ENCODE measurements around the gene FSCN2. TPM values are rescaled to one million over a fixed set of nuclear protein-coding genes. Genes with fewer than 3 reads are reported as not detected.
A peak's percentile ranks its signal among the peaks of the same experiment; 100 is the strongest.

The FSCN2 gene
- total and polyA plus RNA-seq, 7 donors = 0.08 to 0.71 (median 0.11) TPM; not detected in 1

DNA sequence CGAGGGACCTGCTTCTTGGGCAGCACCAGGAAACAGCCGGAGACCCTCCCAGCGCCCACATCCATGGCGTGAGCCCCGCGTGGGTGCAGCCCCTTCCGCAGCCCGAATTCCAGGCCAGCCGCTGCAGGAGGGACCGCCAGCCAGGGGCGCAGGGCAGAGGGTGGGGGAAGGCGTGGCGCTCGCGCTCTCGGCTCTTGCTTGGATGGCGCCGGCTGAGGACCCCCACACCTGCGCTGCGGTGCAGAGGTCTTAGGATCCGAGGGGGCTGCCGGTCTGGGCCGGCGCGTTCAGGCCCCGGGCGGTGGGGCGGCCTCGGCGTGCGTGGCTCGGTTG, 44.3 kb upstream of the FSCN2 start:
- intact Hi-C loops (cut with DNase I) = loop anchor here (1.0 to 5.0 kb wide), 6 partner anchors 82 to 229 kb away; no protein-coding TSS in a partner anchor
- H3K27ac ChIP-seq = peak overlapping the region; percentile 81
- WGBS, 3 donors = 7 to 29% (median 13%) methylated on average over 17 to 32 of the region's 32 CpGs
- H3K9me3 ChIP-seq = no peaks in the 10 kb centered on the region
- H3K4me1 ChIP-seq = peaks cover 31% of the 10 kb centered on the region
- DNase-seq = no peak
- H3K4me3 ChIP-seq = peak overlapping the region; percentile 64
- H3K36me3 ChIP-seq (ENCODE audit: insufficient read depth in 1 of 2, low read depth in 1 of 2) = no peaks in the 10 kb centered on the region
- TF ChIP-seq, protein P1, sequence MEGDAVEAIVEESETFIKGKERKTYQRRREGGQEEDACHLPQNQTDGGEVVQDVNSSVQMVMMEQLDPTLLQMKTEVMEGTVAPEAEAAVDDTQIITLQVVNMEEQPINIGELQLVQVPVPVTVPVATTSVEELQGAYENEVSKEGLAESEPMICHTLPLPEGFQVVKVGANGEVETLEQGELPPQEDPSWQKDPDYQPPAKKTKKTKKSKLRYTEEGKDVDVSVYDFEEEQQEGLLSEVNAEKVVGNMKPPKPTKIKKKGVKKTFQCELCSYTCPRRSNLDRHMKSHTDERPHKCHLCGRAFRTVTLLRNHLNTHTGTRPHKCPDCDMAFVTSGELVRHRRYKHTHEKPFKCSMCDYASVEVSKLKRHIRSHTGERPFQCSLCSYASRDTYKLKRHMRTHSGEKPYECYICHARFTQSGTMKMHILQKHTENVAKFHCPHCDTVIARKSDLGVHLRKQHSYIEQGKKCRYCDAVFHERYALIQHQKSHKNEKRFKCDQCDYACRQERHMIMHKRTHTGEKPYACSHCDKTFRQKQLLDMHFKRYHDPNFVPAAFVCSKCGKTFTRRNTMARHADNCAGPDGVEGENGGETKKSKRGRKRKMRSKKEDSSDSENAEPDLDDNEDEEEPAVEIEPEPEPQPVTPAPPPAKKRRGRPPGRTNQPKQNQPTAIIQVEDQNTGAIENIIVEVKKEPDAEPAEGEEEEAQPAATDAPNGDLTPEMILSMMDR (IDR thresholded peaks at IDR 0.05) = no peak
- peak in 3 of 4 donors; percentile 2 to 5 (median 2) for ATAC-seq
- H3K27me3 ChIP-seq (ENCODE audit: insufficient read depth in 3 of 3, low read length in 2 of 3) = no peaks in the 10 kb centered on the region

DNA sequence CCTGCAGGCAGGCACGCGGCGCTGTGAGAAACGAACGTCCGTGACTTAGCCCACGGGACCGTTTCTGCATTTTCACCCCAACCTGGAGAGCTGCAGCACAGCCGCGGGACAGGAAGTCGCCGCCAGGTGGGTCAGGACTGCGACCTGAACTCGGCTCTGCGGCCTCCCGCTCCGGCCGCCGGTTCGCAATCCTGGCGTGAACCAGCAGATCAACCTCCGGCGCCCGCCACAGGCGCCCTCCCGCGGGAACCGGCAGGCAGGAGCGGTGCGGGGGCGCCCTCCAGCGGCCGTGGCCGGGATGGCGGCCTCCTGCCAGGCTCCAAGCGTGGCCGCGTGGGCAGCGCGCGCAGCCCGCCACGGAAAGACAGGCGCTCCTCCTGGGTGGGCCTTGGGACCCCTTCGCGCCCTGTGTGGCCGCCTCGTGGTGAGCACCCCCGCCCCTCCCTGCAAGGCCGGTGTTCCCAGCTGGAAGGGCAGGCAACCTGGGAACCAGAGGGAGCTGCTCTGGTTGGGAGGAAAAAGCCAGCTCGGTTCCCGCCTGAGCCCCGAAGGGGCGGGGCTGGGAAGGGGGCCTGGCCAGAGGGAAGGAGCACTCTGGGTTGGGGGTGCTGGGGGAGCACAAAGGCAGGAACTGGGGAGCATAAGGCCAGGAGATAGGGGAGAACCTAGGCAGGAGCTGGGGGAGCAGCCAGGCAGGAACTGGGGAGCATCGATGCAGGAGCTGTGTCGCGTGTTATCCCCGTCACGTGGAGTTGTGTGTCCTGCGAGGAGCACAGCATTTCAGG, 43.8 kb upstream of the FSCN2 start:
- intact Hi-C loops (cut with DNase I) = loop anchor here (1.0 to 5.0 kb wide), 6 partner anchors 82 to 229 kb away; no protein-coding TSS in a partner anchor
- peak overlapping the region; percentile 81 for H3K27ac ChIP-seq
- H3K4me3 ChIP-seq = peak overlapping the region; percentile 64

DNA sequence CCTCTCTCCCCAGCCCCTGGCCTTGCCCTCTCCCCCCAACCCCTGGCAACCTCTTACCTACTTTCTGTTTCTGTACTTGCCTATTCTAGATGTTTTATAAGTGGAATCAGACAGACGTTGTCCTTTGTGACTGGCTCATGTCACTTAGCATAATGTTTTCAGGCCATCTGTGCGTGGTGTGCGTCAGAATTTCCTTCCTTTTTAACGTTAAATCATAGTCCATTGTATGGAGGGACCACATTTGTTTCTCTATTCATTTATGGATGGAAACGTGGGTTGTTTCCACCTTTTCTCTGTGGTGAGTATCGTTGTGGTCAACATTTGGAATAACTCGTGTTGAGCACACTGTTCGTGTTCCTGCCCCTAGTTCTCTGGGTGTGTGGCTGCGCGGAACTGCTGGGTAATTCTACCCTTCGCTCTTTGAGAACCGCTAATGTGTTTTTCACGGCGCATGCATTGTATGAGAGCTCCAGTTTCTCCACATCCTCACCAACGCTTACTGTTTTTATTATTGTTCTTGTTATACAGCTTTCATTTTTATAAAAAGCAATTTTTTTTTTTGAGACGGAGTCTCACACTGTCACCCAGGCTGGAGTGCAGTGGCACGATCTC, 41.9 kb upstream of the FSCN2 start:
- Histone ChIP-seq H3K9me3 (no peaks in the 10 kb centered on the region), H3K4me3 (no peak overlapping the region), H3K4me1 (peaks cover 23% of the 10 kb centered on the region), H3K27me3 (ENCODE audit: insufficient read depth in 3 of 3, low read length in 2 of 3) (no peaks in the 10 kb centered on the region), H3K36me3 (ENCODE audit: insufficient read depth in 1 of 2, low read depth in 1 of 2) (no peaks in the 10 kb centered on the region), H3K27ac (peak overlapping the region; percentile 23)
- WGBS, 3 donors = 67 to 69% (median 68%) methylated on average over 17 of the region's 17 CpGs
- no peak for DNase-seq
- intact Hi-C loops (cut with DNase I) = no loop called here
- TF ChIP-seq, protein P1 (IDR thresholded peaks at IDR 0.05) = no peak
- ATAC-seq = no peak

More for the DNA sequence above, 43.8 kb upstream of the FSCN2 start:
- 5 to 7% (median 6%) methylated on average over 55 to 60 of the region's 60 CpGs for WGBS, 3 donors
- no peaks in the 10 kb centered on the region for H3K9me3 ChIP-seq
- H3K27me3 ChIP-seq (ENCODE audit: insufficient read depth in 3 of 3, low read length in 2 of 3) = no peaks in the 10 kb centered on the region
- peaks cover 31% of the 10 kb centered on the region for H3K4me1 ChIP-seq
- ATAC-seq (peak; percentile 71 to 80 (median 74)), DNase-seq (peak; percentile 90 to 95)
- TF ChIP-seq, protein P1 (IDR thresholded peaks at IDR 0.05) = peak; percentile 100
- H3K36me3 ChIP-seq (ENCODE audit: insufficient read depth in 1 of 2, low read depth in 1 of 2) = no peaks in the 10 kb centered on the region

DNA sequence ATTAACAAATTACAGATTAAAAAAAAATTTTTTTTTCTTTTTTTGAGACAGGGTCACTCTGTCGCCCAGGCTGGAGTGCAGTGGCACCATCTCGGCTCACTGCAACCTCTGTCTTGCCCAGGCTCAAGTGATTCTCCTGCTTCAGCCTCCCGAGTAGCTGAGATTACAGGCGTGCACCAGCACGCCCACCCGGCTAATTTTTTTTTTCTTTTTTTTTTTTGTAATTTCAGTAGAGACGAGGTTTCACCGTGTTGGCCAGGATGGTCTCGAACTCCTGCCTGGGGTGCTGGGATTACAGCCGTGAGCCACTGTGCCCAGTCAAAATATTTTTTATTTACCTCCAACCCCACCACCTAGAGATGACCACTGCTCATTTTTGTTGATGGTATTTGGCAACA, 41.1 kb upstream of the FSCN2 start:
- H3K9me3 ChIP-seq = no peaks in the 10 kb centered on the region
- WGBS, 3 donors = 74 to 76% (median 76%) methylated on average over 10 of the region's 10 CpGs
- H3K36me3 ChIP-seq (ENCODE audit: insufficient read depth in 1 of 2, low read depth in 1 of 2) = no peaks in the 10 kb centered on the region
- peak overlapping the region; percentile 85 for H3K4me3 ChIP-seq
- no peak for ATAC-seq
- no peak overlapping the region for H3K27ac ChIP-seq
- intact Hi-C loops (cut with DNase I) = no loop called here
- H3K27me3 ChIP-seq (ENCODE audit: insufficient read depth in 3 of 3, low read length in 2 of 3) = no peaks in the 10 kb centered on the region
- no peak for DNase-seq
- TF ChIP-seq, protein P1 (IDR thresholded peaks at IDR 0.05) = no peak
- peaks cover 18% of the 10 kb centered on the region for H3K4me1 ChIP-seq
